Measurements from ENCODE around the gene SMYD3. TPM values are rescaled to one million over a fixed set of nuclear protein-coding genes. Genes with fewer than 3 reads are reported as not detected.

The SMYD3 gene
- total and polyA plus RNA-seq, 2 of the 13 experiments (the other 11 are each of a cell fraction or from before 2014, with no cell fraction given) = 27.7 to 35.8 TPM

- TF ChIP-seq ARID4A (CRISPR knock-in tag; IDR thresholded peaks at IDR 0.05; ENCODE audit: borderline replicate concordance) (no peak; the same call in 1 of the 2 replicates), FOSL2 (CRISPR knock-in tag; IDR thresholded peaks at IDR 0.05) (peak; percentile 37; the same call in 1 of the 2 replicates), ZFP91 (CRISPR knock-in tag; IDR thresholded peaks at IDR 0.05; ENCODE audit: borderline replicate concordance) (no peak), TGIF2 (CRISPR knock-in tag; IDR thresholded peaks at IDR 0.05) (no peak), HOXA3 (CRISPR knock-in tag; IDR thresholded peaks at IDR 0.05) (no peak; the same call in 1 of the 2 replicates), DPF2 (CRISPR knock-in tag; IDR thresholded peaks at IDR 0.05; ENCODE audit: borderline replicate concordance, low read depth) (peak; percentile 55; the same call in 1 of the 2 replicates), CEBPB (IDR thresholded peaks at IDR 0.05; ENCODE audit: borderline replicate concordance, low read depth, low read length) (no peak), ATF5 (CRISPR knock-in tag; IDR thresholded peaks at IDR 0.05; ENCODE audit: low read depth) (no peak), ZNF597 (CRISPR knock-in tag; IDR thresholded peaks at IDR 0.05) (no peak), PBX3 (CRISPR knock-in tag; IDR thresholded peaks at IDR 0.05; ENCODE audit: borderline replicate concordance) (no peak), RARG (CRISPR knock-in tag; IDR thresholded peaks at IDR 0.05; ENCODE audit: low read depth) (no peak), KDM3A (CRISPR knock-in tag; IDR thresholded peaks at IDR 0.05; ENCODE audit: low read depth) (no peak), TMF1 (CRISPR knock-in tag; IDR thresholded peaks at IDR 0.05; ENCODE audit: low read depth) (no peak), ARID3A (IDR thresholded peaks at IDR 0.05; ENCODE audit: low read depth, low read length) (0 out of 2 replicates have a peak, but pooled peaks have one; percentile 5), MTERF4 (CRISPR knock-in tag; IDR thresholded peaks at IDR 0.05) (0 out of 2 replicates have a peak, but pooled peaks have one; percentile 65)
Measured at GRCh38 chr1:245856944-245857531, 650.0 kb downstream of the SMYD3 start (continued).
